AG04449 (cell line): ENCODE measurements around the gene ZNF521.

Experiments
- CTCF ChIA-PET: fragments of 350-600 bp; formaldehyde crosslinking; extraction: SDS; loops from one replicate; lab custom pipeline; 2021; ENCODE audit warnings: antibody characterized with exemption; lab: Yijun Ruan, JAX
- POLR2A ChIA-PET: fragments of 400-600, 350-600 bp; formaldehyde crosslinking; extraction: SDS; loops from one replicate; lab custom pipeline; 2020; ENCODE audit warnings: antibody characterized with exemption, inconsistent platforms; lab: Yijun Ruan, JAX
- DNase-seq: peaks from one replicate; pipeline ENCODE4 v3.0.0-alpha.2; 2010; ENCODE audit warnings: low read depth, low spot score
- H3K4me3 ChIP-seq: 2 replicates; pipeline ENCODE4 v1.5.1; 2011; ENCODE audit warnings: low read depth, mild to moderate bottlenecking, control low read depth, low read length
- CTCF ChIP-seq: IDR thresholded peaks from one replicate; pipeline ENCODE4 v1.5.1; 2011; ENCODE audit warnings: mild to moderate bottlenecking, moderate library complexity, low read length, control low read depth, inconsistent platforms; ENCODE audit not compliant: insufficient read depth; ENCODE audit errors: missing control alignments

ZNF521 gene

GRCh38 chr18:25016181-25016580 is 335.8 kb downstream of the ZNF521 start:
- POLR2A ChIA-PET = no interaction called here
- no peak overlapping the region for H3K4me3 ChIP-seq
- no peak for DNase-seq
- no peak for TF ChIP-seq CTCF
- CTCF ChIA-PET = no interaction called here
